ENCODE results near the gene PCBP3. TPM values are rescaled to one million over a fixed set of nuclear protein-coding genes. Genes with fewer than 3 reads are reported as not detected.
"Not testable (repeated sequence)": the region's sequence is repeated elsewhere in the genome, so short reads cannot be mapped to it uniquely, and the experiment has no call there.

PCBP3 gene
- total RNA-seq, 1 donor from 2014 or later, result 3.8 TPM

DNA sequence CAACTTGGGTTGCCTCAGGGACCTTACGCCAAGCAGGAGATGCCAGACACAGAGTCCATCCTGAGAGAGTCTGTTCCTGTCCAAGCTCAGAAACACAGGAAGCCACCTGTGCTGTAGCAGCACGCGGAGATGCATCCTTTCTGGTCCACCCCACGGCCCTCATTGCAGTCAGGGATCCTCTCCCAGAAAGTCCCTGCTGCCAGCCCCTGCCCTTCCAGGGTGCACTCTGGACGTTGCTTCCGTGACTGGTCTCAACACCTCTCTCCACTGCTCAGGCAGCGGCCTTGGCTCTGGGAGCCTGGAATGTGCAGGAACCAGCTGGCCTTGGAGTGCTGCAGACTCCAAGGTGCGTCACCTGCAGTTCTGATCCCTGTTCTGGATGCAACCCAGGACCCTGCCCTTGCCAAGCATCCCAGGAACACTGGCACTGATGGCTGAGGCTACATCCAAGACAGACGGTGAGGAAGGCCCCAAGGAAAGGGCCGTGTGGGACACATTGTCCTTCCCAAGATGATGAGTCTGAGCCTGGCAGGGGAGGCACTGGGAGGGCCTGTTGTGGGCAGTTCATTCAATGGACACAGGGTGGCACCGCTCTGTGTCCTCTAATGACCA lies 316.4 kb downstream of the PCBP3 start:
- ATAC-seq (no peak), DNase-seq (no peak)
- H3K4me3 ChIP-seq, result no peak overlapping the region
- no peaks in the 10 kb centered on the region for H3K9me3 ChIP-seq
- H3K27ac ChIP-seq, result peak overlapping the region; percentile 66
- peaks cover 14% of the 10 kb centered on the region for H3K4me1 ChIP-seq
- H3K27me3 ChIP-seq, result peaks cover 4% of the 10 kb centered on the region
- no peaks in the 10 kb centered on the region for H3K36me3 ChIP-seq
- intact Hi-C loops (cut with DNase I), result no loop called here
- TF ChIP-seq, protein P1, sequence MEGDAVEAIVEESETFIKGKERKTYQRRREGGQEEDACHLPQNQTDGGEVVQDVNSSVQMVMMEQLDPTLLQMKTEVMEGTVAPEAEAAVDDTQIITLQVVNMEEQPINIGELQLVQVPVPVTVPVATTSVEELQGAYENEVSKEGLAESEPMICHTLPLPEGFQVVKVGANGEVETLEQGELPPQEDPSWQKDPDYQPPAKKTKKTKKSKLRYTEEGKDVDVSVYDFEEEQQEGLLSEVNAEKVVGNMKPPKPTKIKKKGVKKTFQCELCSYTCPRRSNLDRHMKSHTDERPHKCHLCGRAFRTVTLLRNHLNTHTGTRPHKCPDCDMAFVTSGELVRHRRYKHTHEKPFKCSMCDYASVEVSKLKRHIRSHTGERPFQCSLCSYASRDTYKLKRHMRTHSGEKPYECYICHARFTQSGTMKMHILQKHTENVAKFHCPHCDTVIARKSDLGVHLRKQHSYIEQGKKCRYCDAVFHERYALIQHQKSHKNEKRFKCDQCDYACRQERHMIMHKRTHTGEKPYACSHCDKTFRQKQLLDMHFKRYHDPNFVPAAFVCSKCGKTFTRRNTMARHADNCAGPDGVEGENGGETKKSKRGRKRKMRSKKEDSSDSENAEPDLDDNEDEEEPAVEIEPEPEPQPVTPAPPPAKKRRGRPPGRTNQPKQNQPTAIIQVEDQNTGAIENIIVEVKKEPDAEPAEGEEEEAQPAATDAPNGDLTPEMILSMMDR (IDR thresholded peaks at IDR 0.05), result no peak

- H3K9me3 ChIP-seq; H3K4me3 ChIP-seq; DNase-seq; ATAC-seq; H3K36me3 ChIP-seq; H3K27me3 ChIP-seq; H3K27ac ChIP-seq; intact Hi-C loops (cut with DNase I): not testable (repeated sequence)
- peaks cover 14% of the 10 kb centered on the region for H3K4me1 ChIP-seq
These were observed 317.9 kb downstream of the PCBP3 start for GRCh38 chr21:45961408-45961807.

DNA sequence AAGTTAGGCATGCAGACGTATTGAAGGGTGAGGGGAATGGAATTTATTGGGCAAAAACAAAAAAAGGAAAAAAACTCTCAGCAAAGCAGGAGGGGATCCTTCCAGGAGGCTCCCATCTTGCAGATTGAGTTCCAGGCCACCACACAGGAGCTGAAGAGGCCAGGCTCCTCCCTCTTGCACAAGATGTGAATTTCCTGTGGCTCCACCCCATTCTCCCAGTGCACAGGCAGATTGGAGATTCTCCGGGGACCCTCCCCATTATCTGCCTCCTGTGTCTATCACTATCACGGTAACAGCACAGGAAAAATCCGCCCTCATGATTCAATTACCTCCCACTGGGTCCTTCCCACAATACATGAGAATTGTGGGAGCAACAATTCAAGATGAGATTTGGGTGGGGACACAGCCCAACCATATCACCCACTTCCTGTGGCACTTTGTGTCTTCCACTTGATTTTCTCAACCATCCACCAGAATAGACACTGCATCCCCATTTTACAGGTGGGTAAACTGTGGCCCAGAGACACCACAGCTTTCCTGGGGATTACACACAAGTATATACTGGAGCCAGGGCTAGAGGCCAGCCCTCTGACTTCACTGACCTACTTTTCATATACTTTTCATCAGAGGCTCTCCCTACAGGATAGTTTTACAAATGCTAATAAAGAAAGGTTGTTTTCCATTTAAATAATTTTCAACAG lies 319.2 kb downstream of the PCBP3 start:
- ATAC-seq (no peak), DNase-seq (no peak)
- no peaks in the 10 kb centered on the region for H3K36me3 ChIP-seq
- no peaks in the 10 kb centered on the region for H3K9me3 ChIP-seq
- H3K4me3 ChIP-seq, result no peak overlapping the region
- intact Hi-C loops (cut with DNase I), result no loop called here
- H3K27ac ChIP-seq, result no peak overlapping the region
- TF ChIP-seq, protein P1 (IDR thresholded peaks at IDR 0.05), result no peak
- peaks cover 4% of the 10 kb centered on the region for H3K27me3 ChIP-seq
- H3K4me1 ChIP-seq, result peaks cover 14% of the 10 kb centered on the region

GRCh38 chr21:45963232-45963570 lies 319.7 kb downstream of the PCBP3 start:
- peaks cover 4% of the 10 kb centered on the region for H3K27me3 ChIP-seq
- ATAC-seq (no peak), DNase-seq (no peak)
- H3K9me3 ChIP-seq, result no peaks in the 10 kb centered on the region
- no peak overlapping the region for H3K4me3 ChIP-seq
- H3K27ac ChIP-seq, result no peak overlapping the region
- H3K4me1 ChIP-seq, result peaks cover 14% of the 10 kb centered on the region
- intact Hi-C loops (cut with DNase I), result no loop called here
- H3K36me3 ChIP-seq, result no peaks in the 10 kb centered on the region
- TF ChIP-seq, protein P1 (IDR thresholded peaks at IDR 0.05), result no peak

GRCh38 chr21:45964649-45965048 lies 321.1 kb downstream of the PCBP3 start:
- Histone ChIP-seq H3K27ac (no peak overlapping the region), H3K4me1 (peaks cover 7% of the 10 kb centered on the region), H3K4me3 (no peak overlapping the region), H3K9me3 (no peaks in the 10 kb centered on the region), H3K27me3 (peaks cover 4% of the 10 kb centered on the region), H3K36me3 (no peaks in the 10 kb centered on the region)
- TF ChIP-seq, protein P1 (IDR thresholded peaks at IDR 0.05), result no peak
- ATAC-seq (no peak), DNase-seq (no peak)
- intact Hi-C loops (cut with DNase I), result no loop called here

DNA sequence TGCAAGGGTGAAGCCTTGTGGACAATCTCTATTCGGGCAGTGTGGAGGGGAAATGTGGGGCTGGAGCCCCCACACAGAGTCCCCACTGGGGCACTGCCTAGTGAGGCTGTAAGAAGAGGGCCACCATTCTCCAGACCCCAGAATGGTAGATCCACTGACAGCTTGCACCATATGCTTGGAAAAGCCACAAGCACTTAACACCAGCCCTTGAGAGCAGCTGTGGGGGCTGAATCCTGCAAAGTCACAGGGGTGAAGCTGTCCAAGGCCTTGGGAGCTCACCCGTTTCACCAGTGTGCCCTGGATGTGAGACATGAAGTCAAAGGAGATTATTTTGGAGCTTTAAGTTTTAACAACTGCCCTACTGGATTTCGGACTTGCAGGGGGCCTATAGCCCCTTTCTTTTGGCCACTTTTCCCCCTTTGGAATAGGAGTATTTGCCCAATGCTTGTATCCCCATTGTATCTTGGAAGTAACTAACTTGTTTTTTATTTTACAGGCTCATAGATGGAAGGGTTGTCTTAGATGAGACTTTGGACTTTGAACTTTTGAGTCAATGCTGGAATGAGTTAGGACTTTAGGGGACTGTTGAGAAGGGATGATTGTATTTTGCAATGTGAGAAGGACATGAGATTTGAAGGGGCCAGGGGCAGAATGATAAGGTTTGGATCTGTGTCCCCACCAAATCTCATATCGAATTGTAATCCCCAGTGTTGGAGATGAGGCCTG lies 321.7 kb downstream of the PCBP3 start:
- no peak for ATAC-seq
- Histone ChIP-seq H3K27ac (no peak overlapping the region), H3K27me3 (peaks cover 1% of the 10 kb centered on the region), H3K4me3 (no peak overlapping the region), H3K4me1 (peaks cover 5% of the 10 kb centered on the region), H3K36me3 (no peaks in the 10 kb centered on the region), H3K9me3 (no peaks in the 10 kb centered on the region)
- TF ChIP-seq, protein P1 (IDR thresholded peaks at IDR 0.05), result no peak
- no peak for DNase-seq
- intact Hi-C loops (cut with DNase I), result no loop called here
